Astrocyte (in vitro differentiated cells and primary cell): Measurements from ENCODE around the gene STON1. TPM values are rescaled to one million over a fixed set of nuclear protein-coding genes. Genes with fewer than 3 reads are reported as not detected.

Source experiments
- DNase-seq: peaks from one replicate; pipeline ENCODE4 v3.0.0-alpha.2; 2010; ENCODE audit warnings: low read depth
- FAIRE-seq: peaks from 2 replicates; lab custom pipeline; 2011; peaks lifted over from hg19 to GRCh38; lab: Jason Lieb, UNC
- H2AFZ ChIP-seq: 2 replicates; pipeline ENCODE4 v1.6.0; 2012; ENCODE audit warnings: low read depth, low read length, inconsistent platforms
- H3K27ac ChIP-seq: 2 replicates; pipeline ENCODE4 v1.5.1; 2011; ENCODE audit warnings: low read depth, low read length, inconsistent platforms
- H3K27me3 ChIP-seq: 2 replicates; pipeline ENCODE4 v1.6.0; 2011; ENCODE audit warnings: low read length, inconsistent platforms; ENCODE audit not compliant: insufficient read depth
- H3K36me3 ChIP-seq: 2 replicates; pipeline ENCODE4 v1.5.1; 2011; ENCODE audit warnings: low read length, inconsistent platforms; ENCODE audit not compliant: insufficient read depth
- H3K4me1 ChIP-seq: 2 replicates; pipeline ENCODE4 v1.5.1; 2011; ENCODE audit warnings: low read length, inconsistent platforms; ENCODE audit not compliant: insufficient read depth
- H3K4me2 ChIP-seq: 2 replicates; pipeline ENCODE4 v1.6.0; 2012; ENCODE audit warnings: low read length, inconsistent platforms
- H3K4me3 ChIP-seq: 2 replicates; pipeline ENCODE4 v1.5.1; 2011; ENCODE audit warnings: low read depth, mild to moderate bottlenecking, low read length, inconsistent platforms; ENCODE audit not compliant: insufficient read depth
- H3K79me2 ChIP-seq: 2 replicates; pipeline ENCODE4 v1.6.0; 2012; ENCODE audit warnings: mild to moderate bottlenecking, low read length, inconsistent platforms; ENCODE audit not compliant: insufficient read depth
- H3K9ac ChIP-seq: 2 replicates; pipeline ENCODE4 v1.6.0; 2012; ENCODE audit warnings: mild to moderate bottlenecking, low read length, inconsistent platforms
- H3K9me3 ChIP-seq: 2 replicates; pipeline ENCODE4 v1.5.1; 2012; ENCODE audit warnings: low read depth, mild to moderate bottlenecking, low read length, inconsistent platforms; ENCODE audit not compliant: insufficient read depth
- H4K20me1 ChIP-seq: 2 replicates; pipeline ENCODE4 v1.6.0; 2012; ENCODE audit warnings: low read length, inconsistent platforms; ENCODE audit not compliant: insufficient read depth
- H3K27ac Mint-ChIP-seq: one replicate; pipeline ENCODE4 v1.8.0; 2021; ENCODE audit warnings: mild to moderate bottlenecking, mixed read lengths; ENCODE audit not compliant: unreplicated experiment
- H3K27me3 Mint-ChIP-seq: one replicate; pipeline ENCODE4 v1.8.0; 2021; ENCODE audit warnings: low read depth, mixed read lengths; ENCODE audit not compliant: unreplicated experiment
- H3K36me3 Mint-ChIP-seq: one replicate; pipeline ENCODE4 v1.8.0; 2021; ENCODE audit warnings: low read depth, mixed read lengths; ENCODE audit not compliant: unreplicated experiment
- H3K4me1 Mint-ChIP-seq: one replicate; pipeline ENCODE4 v1.8.0; 2021; ENCODE audit warnings: low read depth, mixed read lengths; ENCODE audit not compliant: unreplicated experiment
- H3K4me3 Mint-ChIP-seq: one replicate; pipeline ENCODE4 v1.8.0; 2021; ENCODE audit warnings: mild to moderate bottlenecking, moderate library complexity, mixed read lengths; ENCODE audit not compliant: unreplicated experiment
- H3K9me3 Mint-ChIP-seq: one replicate; pipeline ENCODE4 v1.8.0; 2021; ENCODE audit warnings: mild to moderate bottlenecking, mixed read lengths; ENCODE audit not compliant: unreplicated experiment
- EZH2 ChIP-seq: IDR thresholded peaks from 2 replicates; pipeline ENCODE4 v1.6.1; 2012; ENCODE audit warnings: mild to moderate bottlenecking, low read length, inconsistent platforms; ENCODE audit not compliant: insufficient read depth
- total RNA-seq: library from RNA; stranded (reverse); gene quantifications from 2 replicates; pipeline ENCODE4 v1.2.1, GENCODE V29; 2021
- TF ChIP-seq, protein P1 (sequence below): IDR thresholded peaks from 2 replicates; pipeline ENCODE4 v1.5.1; 2011; ENCODE audit warnings: low read depth, mild to moderate bottlenecking, inconsistent platforms, low read length, moderate library complexity; ENCODE audit not compliant: insufficient read depth

STON1 gene
- total RNA-seq, 1 donor from 2014 or later, result 7.3 TPM

DNA sequence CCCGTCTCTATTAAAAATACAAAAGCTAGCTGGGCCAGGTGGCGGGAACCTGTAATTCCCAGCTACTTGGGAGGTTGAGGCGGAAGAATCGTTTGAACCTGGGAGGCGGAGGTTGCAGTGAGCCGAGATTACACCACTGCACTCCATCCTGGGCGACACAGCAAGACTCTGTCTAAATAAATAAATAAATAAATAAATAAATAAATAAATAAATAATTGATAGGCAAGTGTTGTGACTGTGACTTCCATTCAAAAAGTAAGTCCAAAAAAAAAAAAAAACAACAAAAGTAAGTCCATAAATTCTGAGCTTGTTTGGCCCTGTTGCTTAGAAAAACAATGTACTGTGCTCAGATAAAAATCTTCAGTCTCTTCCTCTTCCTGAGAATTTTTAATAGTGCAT lies 2.2 kb downstream of the STON1 start:
- TF ChIP-seq, protein P1, sequence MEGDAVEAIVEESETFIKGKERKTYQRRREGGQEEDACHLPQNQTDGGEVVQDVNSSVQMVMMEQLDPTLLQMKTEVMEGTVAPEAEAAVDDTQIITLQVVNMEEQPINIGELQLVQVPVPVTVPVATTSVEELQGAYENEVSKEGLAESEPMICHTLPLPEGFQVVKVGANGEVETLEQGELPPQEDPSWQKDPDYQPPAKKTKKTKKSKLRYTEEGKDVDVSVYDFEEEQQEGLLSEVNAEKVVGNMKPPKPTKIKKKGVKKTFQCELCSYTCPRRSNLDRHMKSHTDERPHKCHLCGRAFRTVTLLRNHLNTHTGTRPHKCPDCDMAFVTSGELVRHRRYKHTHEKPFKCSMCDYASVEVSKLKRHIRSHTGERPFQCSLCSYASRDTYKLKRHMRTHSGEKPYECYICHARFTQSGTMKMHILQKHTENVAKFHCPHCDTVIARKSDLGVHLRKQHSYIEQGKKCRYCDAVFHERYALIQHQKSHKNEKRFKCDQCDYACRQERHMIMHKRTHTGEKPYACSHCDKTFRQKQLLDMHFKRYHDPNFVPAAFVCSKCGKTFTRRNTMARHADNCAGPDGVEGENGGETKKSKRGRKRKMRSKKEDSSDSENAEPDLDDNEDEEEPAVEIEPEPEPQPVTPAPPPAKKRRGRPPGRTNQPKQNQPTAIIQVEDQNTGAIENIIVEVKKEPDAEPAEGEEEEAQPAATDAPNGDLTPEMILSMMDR, result no peak
- TF ChIP-seq EZH2, result no peak
- DNase-seq (no peak), FAIRE-seq (no peak)
- Mint-ChIP-seq H3K4me1 (peaks cover 9% of the 10 kb centered on the region), H3K27me3 (no peaks in the 10 kb centered on the region), H3K9me3 (no peaks in the 10 kb centered on the region), H3K4me3 (peak overlapping the region; percentile 10), H3K36me3 (no peaks in the 10 kb centered on the region), H3K27ac (peak overlapping the region; percentile 73)
- Histone ChIP-seq H2AFZ (no peak overlapping the region), H3K4me2 (no peak overlapping the region), H3K27me3 (no peaks in the 10 kb centered on the region), H3K4me1 (peaks cover 13% of the 10 kb centered on the region), H3K36me3 (no peaks in the 10 kb centered on the region), H4K20me1 (no peaks in the 10 kb centered on the region), H3K9ac (no peak overlapping the region), H3K27ac (peak overlapping the region; percentile 76), H3K79me2 (no peaks in the 10 kb centered on the region), H3K4me3 (no peak overlapping the region), H3K9me3 (no peaks in the 10 kb centered on the region)

DNA sequence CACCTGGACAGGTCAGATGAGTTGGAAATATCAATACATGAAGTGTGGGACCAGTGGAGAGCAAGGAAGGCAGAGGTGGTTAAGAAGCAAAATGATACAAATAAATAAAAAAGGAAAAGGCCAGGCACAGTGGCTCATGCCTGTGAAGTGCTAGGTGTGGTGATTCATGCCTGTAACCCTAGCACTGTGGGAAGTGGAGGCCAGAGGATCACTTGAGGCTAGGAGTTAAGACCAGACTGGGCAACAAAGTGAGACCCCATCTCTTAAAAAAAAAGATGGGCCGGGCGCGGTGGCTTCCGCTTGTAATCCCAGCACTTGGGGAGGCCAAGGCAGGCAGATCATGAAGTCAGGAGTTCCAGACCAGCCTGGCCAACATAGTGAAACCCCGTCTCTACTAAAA lies 2.9 kb downstream of the STON1 start:
- no peak for FAIRE-seq
- Histone ChIP-seq H3K27ac (no peak overlapping the region), H3K4me3 (no peak overlapping the region), H3K27me3 (no peaks in the 10 kb centered on the region), H3K9me3 (no peaks in the 10 kb centered on the region), H3K4me1 (peaks cover 13% of the 10 kb centered on the region), H2AFZ (no peak overlapping the region), H3K79me2 (no peaks in the 10 kb centered on the region), H3K36me3 (no peaks in the 10 kb centered on the region), H4K20me1 (no peaks in the 10 kb centered on the region), H3K9ac (no peak overlapping the region), H3K4me2 (no peak overlapping the region)
- no peak for DNase-seq
- H3K4me3 Mint-ChIP-seq, result no peak overlapping the region
- no peaks in the 10 kb centered on the region for H3K9me3 Mint-ChIP-seq
- no peaks in the 10 kb centered on the region for H3K36me3 Mint-ChIP-seq
- peaks cover 9% of the 10 kb centered on the region for H3K4me1 Mint-ChIP-seq
- no peaks in the 10 kb centered on the region for H3K27me3 Mint-ChIP-seq
- peak overlapping the region; percentile 3 for H3K27ac Mint-ChIP-seq
- no peak for TF ChIP-seq EZH2
- TF ChIP-seq, protein P1, result no peak

DNA sequence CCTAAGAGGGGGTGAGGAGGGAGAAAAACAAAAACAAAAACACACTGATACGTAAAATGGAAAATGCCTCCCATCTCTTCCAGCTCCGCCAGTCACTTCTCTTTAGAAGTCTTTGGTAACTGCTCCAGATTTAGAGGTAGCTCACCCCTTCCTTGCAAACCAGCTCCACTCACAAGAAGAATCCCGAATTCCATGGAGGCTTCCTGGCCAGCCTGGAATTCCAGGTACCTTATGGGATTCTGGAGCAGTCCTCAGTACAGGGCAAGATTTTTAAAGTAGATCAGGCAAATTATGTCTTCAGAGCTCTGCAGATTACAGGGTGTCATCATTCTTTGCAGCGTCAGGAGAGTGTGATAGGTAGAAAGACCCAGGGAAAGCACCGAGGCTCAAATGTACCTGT lies 4.8 kb downstream of the STON1 start:
- Histone ChIP-seq H3K79me2 (no peaks in the 10 kb centered on the region), H3K27me3 (no peaks in the 10 kb centered on the region), H3K9ac (no peak overlapping the region), H3K27ac (no peak overlapping the region), H4K20me1 (no peaks in the 10 kb centered on the region), H3K4me3 (no peak overlapping the region), H3K4me1 (peaks cover 11% of the 10 kb centered on the region), H2AFZ (no peak overlapping the region), H3K36me3 (no peaks in the 10 kb centered on the region), H3K4me2 (no peak overlapping the region), H3K9me3 (no peaks in the 10 kb centered on the region)
- Mint-ChIP-seq H3K4me1 (peaks cover 9% of the 10 kb centered on the region), H3K9me3 (no peaks in the 10 kb centered on the region), H3K27ac (no peak overlapping the region), H3K4me3 (no peak overlapping the region), H3K36me3 (peaks cover under 1% of the 10 kb centered on the region), H3K27me3 (no peaks in the 10 kb centered on the region)
- TF ChIP-seq EZH2, result no peak
- TF ChIP-seq, protein P1, result no peak
- FAIRE-seq, result no peak
- no peak for DNase-seq
